Neural cell (in vitro differentiated cells): ENCODE results near the gene GSTM3. TPM values are rescaled to one million over a fixed set of nuclear protein-coding genes. Genes with fewer than 3 reads are reported as not detected.

Experiments
- H2AFZ ChIP-seq: fragments of 200-600, 300-800 bp; sonication (generic), shearing (Covaris generic); 2 replicates; pipeline ENCODE4 v1.6.0; 2014; ENCODE audit warnings: low read depth, mild to moderate bottlenecking, antibody characterized with exemption, low read length, moderate library complexity
- H3F3A ChIP-seq: fragments of 200-600 bp; shearing (Covaris generic); 2 replicates; pipeline ENCODE4 v1.6.1; 2016; ENCODE audit warnings: mild to moderate bottlenecking, moderate library complexity, mixed read lengths, antibody characterized with exemption, low read length; ENCODE audit not compliant: insufficient read depth, poor library complexity, severe bottlenecking
- H3K27ac ChIP-seq: fragments of 200-600, 300-800 bp; sonication (generic), shearing (Covaris generic); 2 replicates; pipeline ENCODE4 v1.5.1; 2014; ENCODE audit warnings: mild to moderate bottlenecking, low read length, moderate library complexity
- H3K27me3 ChIP-seq: fragments of 300-800, 200-600 bp; sonication (generic), shearing (Covaris generic); 2 replicates; pipeline ENCODE4 v1.6.0; 2014; ENCODE audit warnings: mild to moderate bottlenecking, low read depth, low read length, moderate library complexity; ENCODE audit not compliant: insufficient read depth
- H3K36me3 ChIP-seq: fragments of 300-800, 200-600 bp; sonication (generic), shearing (Covaris generic); 2 replicates; pipeline ENCODE4 v1.5.1; 2014; ENCODE audit warnings: mild to moderate bottlenecking, antibody characterized with exemption, low read length, moderate library complexity; ENCODE audit not compliant: insufficient read depth
- H3K4me2 ChIP-seq: fragments of 300-800, 200-600 bp; sonication (generic), shearing (Covaris generic); 2 replicates; pipeline ENCODE4 v1.6.0; 2014; ENCODE audit warnings: mild to moderate bottlenecking, low read length
- H3K4me3 ChIP-seq: fragments of 300-800, 200-600 bp; sonication (generic), shearing (Covaris generic); 2 replicates; pipeline ENCODE4 v1.5.1; 2014; ENCODE audit warnings: mild to moderate bottlenecking, low read length, moderate library complexity
- H3K79me2 ChIP-seq: fragments of 200-600 bp; shearing (Covaris generic); replicated peaks from 2 replicates; pipeline ENCODE4 v1.6.0; 2014; ENCODE audit warnings: mild to moderate bottlenecking, low read length, moderate library complexity; ENCODE audit not compliant: insufficient read depth
- H3K9ac ChIP-seq: fragments of 300-800, 200-600 bp; sonication (generic), shearing (Covaris generic); 2 replicates; pipeline ENCODE4 v1.6.1; 2016; ENCODE audit warnings: mild to moderate bottlenecking, low read length, mixed read lengths
- H3K9me2 ChIP-seq: fragments of 200-600 bp; shearing (Covaris generic); 2 replicates; pipeline ENCODE4 v1.6.1; 2016; ENCODE audit warnings: mild to moderate bottlenecking, low read length, mixed read lengths; ENCODE audit not compliant: insufficient read depth
- H3K9me3 ChIP-seq: fragments of 200-600, 300-800 bp; sonication (generic), shearing (Covaris generic); 2 replicates; pipeline ENCODE4 v1.6.1; 2016; ENCODE audit warnings: mild to moderate bottlenecking, mixed run types, low read length, moderate library complexity, mixed read lengths
- H4K20me1 ChIP-seq: fragments of 200-600 bp; shearing (Covaris generic); 2 replicates; pipeline ENCODE4 v1.6.1; 2016; ENCODE audit warnings: mild to moderate bottlenecking, mixed run types; ENCODE audit not compliant: insufficient read depth
- CTCF ChIP-seq: fragments of 450-650 bp; IDR thresholded peaks from 2 replicates; pipeline ENCODE4 v1.5.1; 2014; ENCODE audit warnings: antibody characterized with exemption, mild to moderate bottlenecking, moderate library complexity; ENCODE audit not compliant: poor library complexity, severe bottlenecking
- EP300 ChIP-seq: fragments of 450-650 bp; conservative IDR thresholded peaks from 2 replicates; pipeline ENCODE4 v1.6.1; 2014; ENCODE audit warnings: antibody characterized with exemption, mild to moderate bottlenecking, moderate library complexity; ENCODE audit not compliant: poor library complexity, severe bottlenecking
- EZH2 ChIP-seq: fragments of 200-600, 300-800 bp; shearing (Covaris generic), sonication (generic); IDR thresholded peaks from 2 replicates; pipeline ENCODE4 v1.6.1; 2014; ENCODE audit warnings: antibody characterized with exemption, low read length, borderline replicate concordance, mild to moderate bottlenecking; ENCODE audit not compliant: insufficient read depth, poor library complexity, severe bottlenecking
- MXI1 ChIP-seq: fragments of 450-650 bp; conservative IDR thresholded peaks from 2 replicates; pipeline ENCODE4 v1.6.1; 2014; ENCODE audit warnings: antibody characterized with exemption, mild to moderate bottlenecking; ENCODE audit not compliant: poor library complexity, severe bottlenecking
- POLR2AphosphoS5 ChIP-seq: IDR thresholded peaks from 2 replicates; pipeline ENCODE4 v1.6.1; 2012
- RAD21 ChIP-seq: fragments of 450-650 bp; conservative IDR thresholded peaks from 2 replicates; pipeline ENCODE4 v1.6.1; 2014; ENCODE audit warnings: antibody characterized with exemption, mild to moderate bottlenecking, moderate library complexity
- SMC3 ChIP-seq: fragments of 450-650 bp; conservative IDR thresholded peaks from 2 replicates; pipeline ENCODE4 v1.6.1; 2014; ENCODE audit warnings: antibody characterized with exemption, mild to moderate bottlenecking, moderate library complexity; ENCODE audit not compliant: poor library complexity
- TAF1 ChIP-seq: IDR thresholded peaks from 2 replicates; pipeline ENCODE4 v1.6.1; 2012; ENCODE audit warnings: low read depth
- polyA plus RNA-seq: library from polyadenylated mRNA; depleted of rRNA; stranded (reverse); fragments of >200 nt; gene quantifications from 2 replicates; pipeline ENCODE4 v1.2.3, GENCODE V29; 2014
- TF ChIP-seq, protein P1 (sequence below): IDR thresholded peaks from 2 replicates; pipeline ENCODE4 v1.6.1; 2012; ENCODE audit warnings: borderline replicate concordance

The GSTM3 gene
- polyA plus RNA-seq, 1 donor from 2014 or later = 195 TPM

- Histone ChIP-seq H3K27me3 (no peaks in the 10 kb centered on the region), H3K36me3 (no peaks in the 10 kb centered on the region), H3K4me2 (no peak overlapping the region), H2AFZ (no peak overlapping the region), H3F3A (no peaks in the 10 kb centered on the region), H3K9me2 (no peaks in the 10 kb centered on the region), H4K20me1 (no peaks in the 10 kb centered on the region), H3K27ac (no peak overlapping the region), H3K79me2 (no peaks in the 10 kb centered on the region), H3K9ac (no peak overlapping the region), H3K4me3 (no peak overlapping the region), H3K9me3 (no peaks in the 10 kb centered on the region)
- no peak for TF ChIP-seq POLR2AphosphoS5
- TF ChIP-seq SMC3 = no peak
- no peak for TF ChIP-seq EZH2
- TF ChIP-seq RAD21 = no peak
- no peak for TF ChIP-seq MXI1
- TF ChIP-seq EP300 = no peak
- TF ChIP-seq, protein P1, sequence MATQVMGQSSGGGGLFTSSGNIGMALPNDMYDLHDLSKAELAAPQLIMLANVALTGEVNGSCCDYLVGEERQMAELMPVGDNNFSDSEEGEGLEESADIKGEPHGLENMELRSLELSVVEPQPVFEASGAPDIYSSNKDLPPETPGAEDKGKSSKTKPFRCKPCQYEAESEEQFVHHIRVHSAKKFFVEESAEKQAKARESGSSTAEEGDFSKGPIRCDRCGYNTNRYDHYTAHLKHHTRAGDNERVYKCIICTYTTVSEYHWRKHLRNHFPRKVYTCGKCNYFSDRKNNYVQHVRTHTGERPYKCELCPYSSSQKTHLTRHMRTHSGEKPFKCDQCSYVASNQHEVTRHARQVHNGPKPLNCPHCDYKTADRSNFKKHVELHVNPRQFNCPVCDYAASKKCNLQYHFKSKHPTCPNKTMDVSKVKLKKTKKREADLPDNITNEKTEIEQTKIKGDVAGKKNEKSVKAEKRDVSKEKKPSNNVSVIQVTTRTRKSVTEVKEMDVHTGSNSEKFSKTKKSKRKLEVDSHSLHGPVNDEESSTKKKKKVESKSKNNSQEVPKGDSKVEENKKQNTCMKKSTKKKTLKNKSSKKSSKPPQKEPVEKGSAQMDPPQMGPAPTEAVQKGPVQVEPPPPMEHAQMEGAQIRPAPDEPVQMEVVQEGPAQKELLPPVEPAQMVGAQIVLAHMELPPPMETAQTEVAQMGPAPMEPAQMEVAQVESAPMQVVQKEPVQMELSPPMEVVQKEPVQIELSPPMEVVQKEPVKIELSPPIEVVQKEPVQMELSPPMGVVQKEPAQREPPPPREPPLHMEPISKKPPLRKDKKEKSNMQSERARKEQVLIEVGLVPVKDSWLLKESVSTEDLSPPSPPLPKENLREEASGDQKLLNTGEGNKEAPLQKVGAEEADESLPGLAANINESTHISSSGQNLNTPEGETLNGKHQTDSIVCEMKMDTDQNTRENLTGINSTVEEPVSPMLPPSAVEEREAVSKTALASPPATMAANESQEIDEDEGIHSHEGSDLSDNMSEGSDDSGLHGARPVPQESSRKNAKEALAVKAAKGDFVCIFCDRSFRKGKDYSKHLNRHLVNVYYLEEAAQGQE = no peak
These were observed 33.2 kb upstream of the GSTM3 start for GRCh38 chr1:109773900-109774485.

DNA sequence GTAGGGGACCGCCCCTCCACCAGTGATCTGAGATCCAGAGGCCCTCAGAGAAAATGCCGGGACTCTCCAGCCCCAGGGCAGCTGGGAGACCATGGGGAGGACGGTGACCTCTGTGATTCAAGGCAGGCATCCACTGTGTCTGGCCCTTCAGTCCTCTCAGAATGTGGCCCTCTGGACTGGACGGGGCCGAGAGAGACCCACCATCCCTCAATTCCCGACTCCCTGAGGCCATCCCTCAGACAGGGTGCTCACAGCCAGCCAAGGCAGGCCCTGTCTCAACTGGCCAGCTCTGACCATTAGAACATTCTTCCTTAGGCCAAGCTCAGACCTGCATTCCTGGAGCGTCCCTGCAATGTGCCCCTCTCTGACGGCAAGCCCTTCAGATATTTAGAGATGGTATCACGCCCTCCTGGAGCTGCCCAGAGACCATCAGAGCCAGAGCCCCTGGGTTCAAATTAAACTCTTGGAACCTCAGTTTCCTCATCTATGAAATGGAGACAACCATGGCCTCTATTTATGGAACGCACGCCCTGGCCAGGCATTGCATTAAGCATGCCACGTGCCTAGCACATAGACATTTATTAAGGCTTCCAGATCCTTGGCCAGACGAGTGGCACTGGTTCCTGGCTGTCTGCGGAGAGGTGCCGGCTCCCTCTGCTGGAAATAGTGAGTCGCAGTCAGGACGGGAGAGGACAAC lies 32.5 kb upstream of the GSTM3 start:
- Histone ChIP-seq H3K9me3 (no peaks in the 10 kb centered on the region), H2AFZ (no peak overlapping the region), H4K20me1 (no peaks in the 10 kb centered on the region), H3F3A (no peaks in the 10 kb centered on the region), H3K36me3 (no peaks in the 10 kb centered on the region), H3K9ac (no peak overlapping the region), H3K27ac (no peak overlapping the region), H3K79me2 (no peaks in the 10 kb centered on the region), H3K9me2 (no peaks in the 10 kb centered on the region), H3K4me2 (no peak overlapping the region), H3K27me3 (no peaks in the 10 kb centered on the region), H3K4me3 (no peak overlapping the region)
- peak; percentile 92 for TF ChIP-seq RAD21
- no peak for TF ChIP-seq TAF1
- peak; percentile 53 for TF ChIP-seq MXI1
- TF ChIP-seq, protein P1 = no peak
- TF ChIP-seq CTCF = peak; percentile 93
- TF ChIP-seq SMC3 = peak; percentile 97
- TF ChIP-seq EP300 = no peak
- TF ChIP-seq EZH2 = no peak
- no peak for TF ChIP-seq POLR2AphosphoS5
